Calu3 (cell line): ENCODE data around the gene FCHSD2. TPM values are rescaled to one million over a fixed set of nuclear protein-coding genes. Genes with fewer than 3 reads are reported as not detected.
"Not testable (repeated sequence)": the region's sequence is repeated elsewhere in the genome, so short reads cannot be mapped to it uniquely, and the experiment has no call there.

Experiments
- BruUV-seq: library from RNA; stranded (reverse); fragments of 400-500 nt; replicated peaks from 2 replicates; lab custom pipeline; 2021; lab: Mats Ljungman, UMichigan
- CTCF ChIA-PET: fragments of 300-600 bp; sonication (Branson Sonifier 250); formaldehyde crosslinking; loops from one replicate; lab custom pipeline; 2022; ENCODE audit warnings: antibody characterized with exemption; lab: Charles Lee
- DNase-seq: peaks from one replicate; pipeline ENCODE4 v3.0.0; 2022
- H3K27ac Mint-ChIP-seq: one replicate; pipeline ENCODE4 v1.8.0; 2022; ENCODE audit warnings: mixed read lengths; ENCODE audit not compliant: unreplicated experiment
- H3K27me3 Mint-ChIP-seq: one replicate; pipeline ENCODE4 v1.8.0; 2022; ENCODE audit warnings: mixed read lengths; ENCODE audit not compliant: unreplicated experiment
- H3K36me3 Mint-ChIP-seq: one replicate; pipeline ENCODE4 v1.8.0; 2022; ENCODE audit warnings: mild to moderate bottlenecking, moderate library complexity, mixed read lengths; ENCODE audit not compliant: insufficient read depth, unreplicated experiment
- H3K4me1 Mint-ChIP-seq: one replicate; pipeline ENCODE4 v1.8.0; 2022; ENCODE audit warnings: mild to moderate bottlenecking, low read depth, mixed read lengths; ENCODE audit not compliant: unreplicated experiment
- H3K4me3 Mint-ChIP-seq: one replicate; pipeline ENCODE4 v1.8.0; 2022; ENCODE audit warnings: mild to moderate bottlenecking, low read depth, moderate library complexity, mixed read lengths; ENCODE audit not compliant: unreplicated experiment
- H3K9me3 Mint-ChIP-seq: one replicate; pipeline ENCODE4 v1.8.0; 2022; ENCODE audit warnings: low read depth, mixed read lengths; ENCODE audit not compliant: unreplicated experiment
- intact Hi-C: fragments of 100-400 bp; cut with micrococcal nuclease; formaldehyde crosslinking; loops from one replicate; pipeline ENCODE4 v1.10.0; 2022; ENCODE audit not compliant: unreplicated experiment
- total RNA-seq: library from RNA; stranded (reverse); gene quantifications from 2 replicates; pipeline ENCODE4 v1.2.3, GENCODE V29; 2022
- TF ChIP-seq, protein P1 (sequence below): fragments of 200-600 bp; IDR thresholded peaks from one replicate; pipeline ENCODE4 v1.8.0; 2022; ENCODE audit warnings: antibody characterized with exemption; ENCODE audit not compliant: unreplicated experiment

FCHSD2 gene
- total RNA-seq, 1 experiment from 2014 or later: 16.2 TPM

DNA sequence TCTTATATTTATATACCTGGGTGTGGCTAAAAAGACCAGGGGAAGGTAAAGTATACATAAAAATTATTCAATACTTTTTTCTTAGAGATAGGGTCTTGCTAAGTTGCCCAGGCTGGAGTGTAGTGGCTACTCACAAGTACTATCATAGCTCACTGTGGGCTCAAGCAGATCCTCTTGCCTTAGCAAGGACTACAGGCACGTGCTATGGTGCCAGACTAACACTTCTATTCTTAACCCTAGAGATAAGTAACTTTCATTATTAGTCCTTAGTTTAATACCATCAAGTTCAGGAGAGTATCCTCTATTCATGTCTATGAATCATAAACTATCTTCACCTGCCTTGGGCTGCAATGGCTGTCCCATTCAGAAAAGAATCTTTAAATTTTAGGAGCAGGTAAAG lies 11.9 kb downstream of the FCHSD2 start:
- no peaks in the 10 kb centered on the region for H3K36me3 Mint-ChIP-seq
- no peaks in the 10 kb centered on the region for H3K9me3 Mint-ChIP-seq
- TF ChIP-seq, protein P1, sequence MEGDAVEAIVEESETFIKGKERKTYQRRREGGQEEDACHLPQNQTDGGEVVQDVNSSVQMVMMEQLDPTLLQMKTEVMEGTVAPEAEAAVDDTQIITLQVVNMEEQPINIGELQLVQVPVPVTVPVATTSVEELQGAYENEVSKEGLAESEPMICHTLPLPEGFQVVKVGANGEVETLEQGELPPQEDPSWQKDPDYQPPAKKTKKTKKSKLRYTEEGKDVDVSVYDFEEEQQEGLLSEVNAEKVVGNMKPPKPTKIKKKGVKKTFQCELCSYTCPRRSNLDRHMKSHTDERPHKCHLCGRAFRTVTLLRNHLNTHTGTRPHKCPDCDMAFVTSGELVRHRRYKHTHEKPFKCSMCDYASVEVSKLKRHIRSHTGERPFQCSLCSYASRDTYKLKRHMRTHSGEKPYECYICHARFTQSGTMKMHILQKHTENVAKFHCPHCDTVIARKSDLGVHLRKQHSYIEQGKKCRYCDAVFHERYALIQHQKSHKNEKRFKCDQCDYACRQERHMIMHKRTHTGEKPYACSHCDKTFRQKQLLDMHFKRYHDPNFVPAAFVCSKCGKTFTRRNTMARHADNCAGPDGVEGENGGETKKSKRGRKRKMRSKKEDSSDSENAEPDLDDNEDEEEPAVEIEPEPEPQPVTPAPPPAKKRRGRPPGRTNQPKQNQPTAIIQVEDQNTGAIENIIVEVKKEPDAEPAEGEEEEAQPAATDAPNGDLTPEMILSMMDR: no peak
- no peak overlapping the region for H3K4me3 Mint-ChIP-seq
- no peaks in the 10 kb centered on the region for H3K27me3 Mint-ChIP-seq
- CTCF ChIA-PET: interaction anchor here (0.6 to 1.0 kb wide), 2 partner anchors 13 to 36 kb away, joined by 3 read pairs; no protein-coding TSS in a partner anchor
- H3K27ac Mint-ChIP-seq: no peak overlapping the region
- H3K4me1 Mint-ChIP-seq: no peaks in the 10 kb centered on the region
- BruUV-seq: no TSS peak
- intact Hi-C loops: no loop called here
- DNase-seq: no peak

DNA sequence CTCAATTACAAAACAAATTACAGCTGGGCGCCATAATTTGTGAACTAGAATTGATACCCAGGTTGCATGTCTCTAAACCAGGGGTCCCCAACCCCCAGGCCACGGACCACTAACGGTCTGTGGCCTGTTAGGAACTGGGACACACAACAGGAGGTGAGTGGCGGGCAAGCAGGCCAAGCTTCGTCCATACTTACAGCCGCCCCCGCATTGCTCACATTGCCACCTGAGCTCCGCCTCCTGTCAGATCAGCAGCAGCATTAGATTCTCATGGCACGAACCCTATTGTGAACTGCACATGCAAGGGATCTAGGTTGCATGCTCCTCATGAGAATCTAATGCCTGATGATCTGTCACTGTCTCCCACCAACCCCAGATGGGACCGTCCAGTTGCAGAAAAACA lies 12.9 kb downstream of the FCHSD2 start:
- Mint-ChIP-seq H3K9me3 (no peaks in the 10 kb centered on the region), H3K27me3 (no peaks in the 10 kb centered on the region), H3K4me3 (no peak overlapping the region), H3K27ac (no peak overlapping the region), H3K36me3 (no peaks in the 10 kb centered on the region), H3K4me1 (no peaks in the 10 kb centered on the region)
- CTCF ChIA-PET: interaction anchor here (0.6 kb wide), 1 partner anchor 499 kb away, joined by 4 read pairs; no protein-coding TSS in a partner anchor
- intact Hi-C loops: no loop called here
- TF ChIP-seq, protein P1: no peak
- no TSS peak for BruUV-seq
- DNase-seq: no peak

DNA sequence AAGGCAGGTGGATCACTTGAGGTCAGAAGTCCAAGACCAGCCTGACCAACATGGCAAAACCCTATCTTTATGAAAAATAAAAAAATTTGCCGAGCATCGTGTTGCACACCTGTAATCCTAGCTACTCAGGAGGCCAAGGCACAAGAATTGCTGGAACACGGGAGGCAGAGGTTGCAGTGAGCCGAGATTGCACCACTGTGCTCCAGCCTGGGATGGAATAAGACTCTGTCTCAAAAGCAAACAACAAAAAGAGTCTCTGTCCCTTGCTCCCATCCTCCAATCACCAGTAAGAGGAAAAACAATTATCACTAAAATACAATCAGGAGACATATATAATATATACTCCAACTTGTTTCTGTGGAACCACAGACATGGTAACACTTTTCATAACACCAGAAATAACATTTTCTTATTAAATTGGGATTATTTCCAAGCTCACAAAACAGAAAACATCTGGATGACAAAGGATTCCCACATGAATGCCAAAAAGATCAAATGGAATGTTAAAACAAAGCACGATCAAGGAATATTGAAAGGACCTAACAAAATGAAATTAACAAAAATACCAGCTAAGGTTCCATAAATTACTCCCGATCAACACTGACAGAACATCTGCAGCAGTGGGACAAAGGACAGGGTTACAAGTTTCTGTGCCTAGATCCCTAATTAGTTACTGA lies 15.2 kb downstream of the FCHSD2 start:
- Mint-ChIP-seq H3K27me3 (no peaks in the 10 kb centered on the region), H3K27ac (no peak overlapping the region)

DNA sequence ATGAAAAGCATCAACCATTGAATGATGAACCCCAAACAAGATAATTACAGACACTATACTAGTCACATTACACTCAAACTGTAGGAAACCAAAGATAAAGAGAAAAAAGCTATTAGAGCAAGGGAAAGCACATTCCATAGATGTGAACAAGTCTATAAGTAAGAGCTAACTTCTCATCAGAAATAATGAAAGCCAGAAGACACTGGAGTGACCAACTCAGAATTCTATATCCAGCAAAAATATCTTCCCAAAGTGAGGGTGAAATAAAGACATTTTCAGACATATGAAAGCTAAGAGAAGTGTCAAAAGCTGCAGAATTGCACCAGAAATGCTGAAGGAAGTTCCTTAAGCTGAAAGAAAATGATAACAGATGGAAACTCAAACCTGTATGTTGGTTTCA lies 17.3 kb downstream of the FCHSD2 start:
- Mint-ChIP-seq H3K9me3 (no peaks in the 10 kb centered on the region), H3K4me1 (no peaks in the 10 kb centered on the region), H3K4me3 (no peak overlapping the region), H3K27ac (no peak overlapping the region), H3K36me3 (no peaks in the 10 kb centered on the region), H3K27me3 (no peaks in the 10 kb centered on the region)
- TF ChIP-seq, protein P1: no peak
- intact Hi-C loops: no loop called here
- BruUV-seq: no TSS peak
- CTCF ChIA-PET: interaction anchor here (0.7 kb wide), 1 partner anchor 50 kb away, joined by 4 read pairs; no protein-coding TSS in a partner anchor
- no peak for DNase-seq

More for the DNA sequence above, 15.2 kb downstream of the FCHSD2 start:
- Mint-ChIP-seq H3K9me3 (no peaks in the 10 kb centered on the region), H3K4me1 (no peaks in the 10 kb centered on the region), H3K36me3 (no peaks in the 10 kb centered on the region), H3K4me3 (no peak overlapping the region)
- no TSS peak for BruUV-seq
- no peak for DNase-seq
- CTCF ChIA-PET: interaction anchor here (0.6 kb wide), 1 partner anchor 21 kb away, joined by 7 read pairs; no protein-coding TSS in a partner anchor
- intact Hi-C loops: no loop called here
- TF ChIP-seq, protein P1: no peak

DNA sequence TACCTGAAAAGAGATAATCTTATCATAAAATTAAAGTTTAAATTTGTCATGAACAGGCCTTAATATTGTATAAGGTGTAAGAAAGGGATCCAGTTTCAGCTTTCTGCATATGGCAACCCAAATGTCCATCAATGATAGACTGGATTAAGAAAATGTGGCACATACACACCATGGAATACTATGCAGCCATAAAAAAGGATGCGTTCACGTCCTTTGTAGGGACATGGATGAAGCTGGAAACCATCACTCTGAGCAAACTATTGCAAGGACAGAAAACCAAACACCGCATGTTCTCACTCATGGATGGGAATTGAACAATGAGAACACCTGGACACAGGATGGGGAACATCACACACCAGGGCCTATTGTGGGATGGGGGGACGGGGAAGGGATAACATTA lies 18.2 kb downstream of the FCHSD2 start:
- H3K4me3 Mint-ChIP-seq, H3K9me3 Mint-ChIP-seq, H3K27me3 Mint-ChIP-seq, H3K36me3 Mint-ChIP-seq, DNase-seq, intact Hi-C loops, H3K4me1 Mint-ChIP-seq, H3K27ac Mint-ChIP-seq, BruUV-seq: not testable (repeated sequence)
- CTCF ChIA-PET: interaction anchor here (0.6 kb wide), 1 partner anchor 18 kb away, joined by 5 read pairs; the partner anchor contains the start of gene FCHSD2
